Tibial nerve (tissue), 3 donors: ENCODE measurements around the gene WDR27.

Source experiments
- CTCF ChIP-seq, 5 experiments: fragments of 200-600 bp in 3 of 5; fragments of 450-650 bp in 2 of 5; sonication (generic) in 3 of 5; IDR thresholded peaks; one replicate each; pipeline ENCODE4 v1.5.1; 2016 to 2019; ENCODE audit warnings: antibody characterized with exemption in 5 of 5, mild to moderate bottlenecking in 3 of 5, moderate library complexity in 2 of 5
- POLR2A ChIP-seq, 2 donors: fragments of 450-650 bp; IDR thresholded peaks; one replicate each; pipeline ENCODE4 v1.6.1; 2017; ENCODE audit warnings: antibody characterized with exemption in 2 of 2, mild to moderate bottlenecking in 2 of 2, moderate library complexity in 2 of 2

- TF ChIP-seq CTCF (IDR thresholded peaks at IDR 0.05) (peak in 2 of 5 experiments; percentile 27 to 43), POLR2A (IDR thresholded peaks at IDR 0.05) (no peak)
Measured at GRCh38 chr6:169487579-169488436, 214.0 kb downstream of the WDR27 start.
